GM23338 (cell line): ENCODE data around the gene CD6. TPM values are rescaled to one million over a fixed set of nuclear protein-coding genes. Genes with fewer than 3 reads are reported as not detected.

ENCODE experiments used
- ATAC-seq: fragments of 200-7000 bp; cut with Tn5 transposase; 3 replicates; pipeline ENCODE4 v1.9.1; 2020
- DNase-seq: peaks from one replicate; pipeline ENCODE4 v3.0.0-alpha.2; 2015; ENCODE audit warnings: low spot score
- H2AFZ ChIP-seq: fragments of 200-600 bp; sonication (generic); 2 replicates; pipeline ENCODE4 v1.8.0; 2016; ENCODE audit warnings: antibody characterized with exemption, mild to moderate bottlenecking, moderate library complexity
- H3F3A ChIP-seq: fragments of 200-600 bp; sonication (generic); replicated peaks from 2 replicates; pipeline ENCODE4 v1.8.0; 2017; ENCODE audit warnings: antibody characterized with exemption, mixed run types, low read depth
- H3K27ac ChIP-seq: fragments of 200-600 bp; sonication (generic); 2 replicates; pipeline ENCODE4 v1.6.1; 2016; ENCODE audit warnings: low read depth
- H3K27me3 ChIP-seq: fragments of 200-600 bp; sonication (generic); 2 replicates; pipeline ENCODE4 v1.8.0; 2016; ENCODE audit warnings: mild to moderate bottlenecking, mixed run types, moderate library complexity; ENCODE audit not compliant: insufficient read depth
- H3K36me3 ChIP-seq: fragments of 200-600 bp; sonication (generic); 2 replicates; pipeline ENCODE4 v1.8.0; 2016; ENCODE audit warnings: mild to moderate bottlenecking; ENCODE audit not compliant: insufficient read depth
- H3K4me1 ChIP-seq: fragments of 200-600 bp; sonication (generic); 2 replicates; pipeline ENCODE4 v1.8.0; 2016; ENCODE audit warnings: mild to moderate bottlenecking, moderate library complexity; ENCODE audit not compliant: insufficient read depth
- H3K4me2 ChIP-seq: fragments of 200-600 bp; sonication (generic); 2 replicates; pipeline ENCODE4 v1.7.1; 2017; ENCODE audit warnings: mixed run types
- H3K4me3 ChIP-seq: fragments of 200-600 bp; sonication (generic); 2 replicates; pipeline ENCODE4 v1.6.1; 2016; ENCODE audit warnings: mixed run types
- H3K79me2 ChIP-seq: fragments of 200-600 bp; sonication (generic); replicated peaks from 2 replicates; pipeline ENCODE4 v1.8.0; 2017; ENCODE audit warnings: mild to moderate bottlenecking; ENCODE audit not compliant: insufficient read depth
- H3K9me2 ChIP-seq: fragments of 200-600 bp; sonication (generic); 2 replicates; pipeline ENCODE4 v1.8.0; 2017; ENCODE audit not compliant: insufficient read depth
- H4K20me1 ChIP-seq: fragments of 200-600 bp; sonication (generic); replicated peaks from 2 replicates; pipeline ENCODE4 v1.8.0; 2017; ENCODE audit warnings: mild to moderate bottlenecking; ENCODE audit not compliant: insufficient read depth
- H3K27ac Mint-ChIP-seq: 2 replicates; pipeline ENCODE4 v1.8.0; 2020; ENCODE audit warnings: inconsistent platforms, mild to moderate bottlenecking, moderate library complexity, mixed read lengths
- H3K27me3 Mint-ChIP-seq: 3 replicates; pipeline ENCODE4 v1.8.0; 2022; ENCODE audit warnings: low read depth, mild to moderate bottlenecking, moderate library complexity, mixed read lengths, inconsistent platforms; ENCODE audit not compliant: insufficient read depth, poor library complexity
- H3K36me3 Mint-ChIP-seq: 3 replicates; pipeline ENCODE4 v1.8.0; 2021; ENCODE audit warnings: low read depth, mild to moderate bottlenecking, inconsistent platforms, moderate library complexity, mixed read lengths
- H3K4me1 Mint-ChIP-seq: 3 replicates; pipeline ENCODE4 v1.8.0; 2020; ENCODE audit warnings: mild to moderate bottlenecking, inconsistent platforms, mixed read lengths
- H3K4me3 Mint-ChIP-seq: 3 replicates; pipeline ENCODE4 v1.8.0; 2021; ENCODE audit warnings: moderate library complexity, mild to moderate bottlenecking, inconsistent platforms, mixed read lengths
- H3K9me3 Mint-ChIP-seq: 3 replicates; pipeline ENCODE4 v1.8.0; 2020; ENCODE audit warnings: moderate library complexity, mild to moderate bottlenecking, inconsistent platforms, mixed read lengths
- CREB1 ChIP-seq: fragments of 250-450 bp; sonication (Bioruptor Pico); IDR thresholded peaks from 2 replicates; pipeline ENCODE4 v1.5.0; 2020; ENCODE audit warnings: low read depth, mild to moderate bottlenecking, moderate library complexity
- CTCF ChIP-seq, 2 experiments: fragments of 200-600 bp in 1 of 2; sonication (generic) in 1 of 2; conservative IDR thresholded peaks; 2 replicates each; pipeline versions ENCODE4 v1.5.1 to v1.6.1; 2016 to 2017; ENCODE audit warnings: antibody characterized with exemption in 2 of 2, low read depth in 2 of 2, mild to moderate bottlenecking in 2 of 2, moderate library complexity in 1 of 2
- ETS1 ChIP-seq: IDR thresholded peaks from 2 replicates; pipeline ENCODE4 v1.6.1; 2016; ENCODE audit warnings: antibody characterized with exemption
- EZH2 ChIP-seq: fragments of 200-600 bp; sonication (generic); IDR thresholded peaks from one replicate; pipeline ENCODE4 v1.8.0; 2017; ENCODE audit warnings: antibody characterized with exemption, mild to moderate bottlenecking, low read depth; ENCODE audit not compliant: unreplicated experiment
- NANOG ChIP-seq: IDR thresholded peaks from 2 replicates; pipeline ENCODE4 v1.6.1; 2016; ENCODE audit warnings: antibody characterized with exemption, borderline replicate concordance
- POLR2AphosphoS5 ChIP-seq: IDR thresholded peaks from 2 replicates; pipeline ENCODE4 v1.6.1; 2016; ENCODE audit warnings: antibody characterized with exemption, low read depth
- STAT1 ChIP-seq: IDR thresholded peaks from one replicate; pipeline ENCODE4 v1.6.1; 2016; ENCODE audit warnings: antibody characterized with exemption; ENCODE audit not compliant: unreplicated experiment
- ZNF331 ChIP-seq: fragments of 250-450 bp; sonication (Bioruptor Pico); IDR thresholded peaks from 2 replicates; pipeline ENCODE4 v1.5.0; 2020; ENCODE audit warnings: low read depth, mild to moderate bottlenecking, moderate library complexity
- ZNF462 ChIP-seq: fragments of 250-450 bp; sonication (Bioruptor Pico); IDR thresholded peaks from 2 replicates; pipeline ENCODE4 v1.5.0; 2020; ENCODE audit warnings: mild to moderate bottlenecking, moderate library complexity
- polyA plus RNA-seq: library from polyadenylated mRNA; unstranded; fragments of >200 nt; fragmentation: Nextera tagmentation; extraction: Ambion mirVana; gene quantifications from 2 replicates; pipeline ENCODE4 v1.2.1, GENCODE V29; 2016
- total RNA-seq: library from RNA; depleted of rRNA; stranded (reverse); fragments of >200 nt; shearing (Covaris generic); gene quantifications from 2 replicates; pipeline ENCODE4 v1.2.3, GENCODE V29; 2014

CD6 gene
- total and polyA plus RNA-seq, 2 experiments from 2014 or later = 0.49 TPM; not detected in 1

- Mint-ChIP-seq H3K4me1 (no peaks in the 10 kb centered on the region), H3K4me3 (no peak overlapping the region), H3K9me3 (peaks cover 23% of the 10 kb centered on the region), H3K27me3 (peaks cover 1% of the 10 kb centered on the region), H3K27ac (no peak overlapping the region), H3K36me3 (peaks cover 4% of the 10 kb centered on the region; the same call in 1 of the 3 replicates)
- Histone ChIP-seq H3K79me2 (no peaks in the 10 kb centered on the region), H3K36me3 (no peaks in the 10 kb centered on the region), H3K4me2 (no peak overlapping the region), H2AFZ (no peak overlapping the region), H3K27ac (no peak overlapping the region), H3K9me2 (peaks cover 5% of the 10 kb centered on the region; the same call in 1 of the 2 replicates), H3K27me3 (no peaks in the 10 kb centered on the region), H3K4me1 (no peaks in the 10 kb centered on the region), H4K20me1 (no peaks in the 10 kb centered on the region), H3F3A (no peaks in the 10 kb centered on the region), H3K4me3 (no peak overlapping the region)
- no peak for ATAC-seq
- TF ChIP-seq ZNF462 (no peak), NANOG (no peak), POLR2AphosphoS5 (no peak), ETS1 (no peak)
- DNase-seq = no peak
Measured at GRCh38 chr11:60964801-60965200, 6.7 kb upstream of the CD6 start.

GRCh38 chr11:60966890-60967289, 4.6 kb upstream of the CD6 start:
- no peak overlapping the region for H3K27ac Mint-ChIP-seq
- DNase-seq = no peak
- no peak for ATAC-seq
- no peak for TF ChIP-seq CREB1
- no peak for TF ChIP-seq ETS1
- no peak for TF ChIP-seq EZH2
- no peak for TF ChIP-seq CTCF (conservative IDR thresholded peaks at IDR 0.05; ENCODE audit: low read depth in 2 of 2)
- TF ChIP-seq ZNF331 (CRISPR knock-in tag) = no peak
- TF ChIP-seq STAT1 = no peak

More at GRCh38 chr11:60966890-60967289, 4.6 kb upstream of the CD6 start:
- no peak overlapping the region for H2AFZ ChIP-seq
- H4K20me1 ChIP-seq = no peaks in the 10 kb centered on the region
- H3K4me2 ChIP-seq = no peak overlapping the region
- no peaks in the 10 kb centered on the region for H3K4me1 Mint-ChIP-seq
- peaks cover 23% of the 10 kb centered on the region for H3K9me3 Mint-ChIP-seq
- H3K4me1 ChIP-seq = no peaks in the 10 kb centered on the region
- H3K36me3 Mint-ChIP-seq = peaks cover 4% of the 10 kb centered on the region; the same call in 1 of the 3 replicates
- no peak overlapping the region for H3K4me3 ChIP-seq
- no peaks in the 10 kb centered on the region for H3F3A ChIP-seq
- peaks cover 1% of the 10 kb centered on the region for H3K27me3 Mint-ChIP-seq
- no peaks in the 10 kb centered on the region for H3K79me2 ChIP-seq
- peaks cover 5% of the 10 kb centered on the region; the same call in 1 of the 2 replicates for H3K9me2 ChIP-seq
- H3K27me3 ChIP-seq = no peaks in the 10 kb centered on the region
- H3K4me3 Mint-ChIP-seq = no peak overlapping the region
- H3K27ac ChIP-seq = no peak overlapping the region
- H3K36me3 ChIP-seq = no peaks in the 10 kb centered on the region
